Activated T-cell treated with anti-CD3 and anti-CD28 coated beads for 24 hours (primary cell): ENCODE measurements around the gene BNIP5.

Source experiments
- DNase-seq: peaks from one replicate; pipeline ENCODE4 v3.0.0-alpha.2; 2020; ENCODE audit warnings: low read depth

The BNIP5 gene

GRCh38 chr6:36336779-36337241, at the start of gene BNIP5:
TSS of gene BNIP5 (minus strand) at chr6:36336888. CDS start at chr6:36330690, 6,198 bp downstream.
- DNase-seq = no peak

GRCh38 chr6:36384095-36384494, 47.4 kb upstream of the BNIP5 start:
- no peak for DNase-seq

- no peak for DNase-seq
These were observed 46.9 kb upstream of the BNIP5 start for GRCh38 chr6:36383606-36384005.

GRCh38 chr6:36382976-36383375, 46.3 kb upstream of the BNIP5 start:
- no peak for DNase-seq

GRCh38 chr6:36381502-36382389, 45.1 kb upstream of the BNIP5 start:
- no peak for DNase-seq

- DNase-seq = no peak
These were observed 43.5 kb upstream of the BNIP5 start for GRCh38 chr6:36380166-36380565.

- no peak for DNase-seq
These were observed 42.2 kb upstream of the BNIP5 start for GRCh38 chr6:36378936-36379335.

- no peak for DNase-seq
These were observed 41.7 kb upstream of the BNIP5 start for GRCh38 chr6:36378243-36378920.

GRCh38 chr6:36377594-36377993, 40.9 kb upstream of the BNIP5 start:
- no peak for DNase-seq

- no peak for DNase-seq
These were observed 40.1 kb upstream of the BNIP5 start for GRCh38 chr6:36376742-36377141.

- DNase-seq = no peak
These were observed 39.5 kb upstream of the BNIP5 start for GRCh38 chr6:36376183-36376582.

- DNase-seq = no peak
These were observed 39.0 kb upstream of the BNIP5 start for GRCh38 chr6:36375644-36376155.

GRCh38 chr6:36374972-36375371, 38.3 kb upstream of the BNIP5 start:
- no peak for DNase-seq

- DNase-seq = no peak
These were observed 37.5 kb upstream of the BNIP5 start for GRCh38 chr6:36374194-36374593.

GRCh38 chr6:36373368-36374019, 36.8 kb upstream of the BNIP5 start:
- DNase-seq = no peak

GRCh38 chr6:36372088-36372487, 35.4 kb upstream of the BNIP5 start:
- DNase-seq = no peak

- DNase-seq = no peak
These were observed 34.5 kb upstream of the BNIP5 start for GRCh38 chr6:36371211-36371610.

GRCh38 chr6:36370638-36371037, 34.0 kb upstream of the BNIP5 start:
- DNase-seq = no peak

- no peak for DNase-seq
These were observed 32.5 kb upstream of the BNIP5 start for GRCh38 chr6:36368921-36369865.

GRCh38 chr6:36368421-36368820, 31.7 kb upstream of the BNIP5 start:
- DNase-seq = no peak

- DNase-seq = no peak
These were observed 31.1 kb upstream of the BNIP5 start for GRCh38 chr6:36367743-36368142.
